ENCODE results near the gene MRPL53.
A peak's percentile ranks its signal among the peaks of the same experiment; 100 is the strongest.
"Not testable (repeated sequence)": the region's sequence is repeated elsewhere in the genome, so short reads cannot be mapped to it uniquely, and the experiment has no call there.

MRPL53 gene

DNA sequence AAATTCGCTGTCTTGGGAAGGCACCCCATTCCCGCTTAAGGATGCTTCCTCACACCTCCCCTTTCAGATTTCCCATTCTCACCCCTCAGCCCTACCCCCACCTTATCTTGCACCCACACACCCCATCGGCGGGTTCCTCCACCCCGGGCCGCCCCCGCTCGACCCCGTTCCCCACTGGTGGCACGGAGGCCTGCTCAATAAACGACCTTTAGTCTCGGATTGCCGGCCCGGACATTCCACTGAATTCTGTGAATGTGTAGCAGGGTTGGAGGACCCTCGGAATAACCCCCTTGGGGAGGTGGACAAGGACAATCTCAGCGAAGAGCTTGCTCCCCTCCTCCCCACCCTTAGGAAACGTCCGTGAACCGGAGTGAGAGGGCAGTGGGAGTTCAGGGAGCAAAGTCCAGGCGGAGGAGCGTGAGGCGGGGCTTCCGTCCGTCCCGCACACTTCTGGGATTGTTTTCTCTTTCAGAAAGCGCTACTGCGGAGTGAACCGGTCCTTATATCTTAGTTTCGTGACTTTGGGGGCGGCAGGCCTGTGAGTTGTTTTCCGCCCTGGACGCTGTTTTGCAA lies 29.8 kb upstream of the MRPL53 start:
- DNase-seq (ENCODE audit: low spot score) = no peak

GRCh38 chr2:74501335-74502071 lies 29.0 kb upstream of the MRPL53 start:
- DNase-seq (ENCODE audit: low spot score) = no peak

DNA sequence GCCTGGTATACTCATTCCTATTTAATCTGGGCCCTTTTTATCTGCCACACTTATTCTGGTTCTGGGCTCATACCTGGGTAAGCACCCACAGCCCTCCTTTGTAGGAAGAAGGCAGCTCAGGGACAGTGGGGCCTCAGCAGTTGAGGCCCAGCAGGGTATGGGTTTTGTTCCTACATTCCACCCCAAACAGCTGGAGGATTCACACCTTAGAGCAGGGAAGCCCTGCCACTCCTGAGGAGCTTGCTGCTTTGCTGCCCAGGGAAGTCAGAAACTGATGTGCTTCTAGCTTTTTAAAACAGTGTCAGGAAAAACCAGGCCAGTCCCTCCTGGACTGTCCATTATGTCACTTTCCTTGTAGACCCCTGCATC lies 28.1 kb upstream of the MRPL53 start:
- no peak for DNase-seq (ENCODE audit: low spot score)

DNA sequence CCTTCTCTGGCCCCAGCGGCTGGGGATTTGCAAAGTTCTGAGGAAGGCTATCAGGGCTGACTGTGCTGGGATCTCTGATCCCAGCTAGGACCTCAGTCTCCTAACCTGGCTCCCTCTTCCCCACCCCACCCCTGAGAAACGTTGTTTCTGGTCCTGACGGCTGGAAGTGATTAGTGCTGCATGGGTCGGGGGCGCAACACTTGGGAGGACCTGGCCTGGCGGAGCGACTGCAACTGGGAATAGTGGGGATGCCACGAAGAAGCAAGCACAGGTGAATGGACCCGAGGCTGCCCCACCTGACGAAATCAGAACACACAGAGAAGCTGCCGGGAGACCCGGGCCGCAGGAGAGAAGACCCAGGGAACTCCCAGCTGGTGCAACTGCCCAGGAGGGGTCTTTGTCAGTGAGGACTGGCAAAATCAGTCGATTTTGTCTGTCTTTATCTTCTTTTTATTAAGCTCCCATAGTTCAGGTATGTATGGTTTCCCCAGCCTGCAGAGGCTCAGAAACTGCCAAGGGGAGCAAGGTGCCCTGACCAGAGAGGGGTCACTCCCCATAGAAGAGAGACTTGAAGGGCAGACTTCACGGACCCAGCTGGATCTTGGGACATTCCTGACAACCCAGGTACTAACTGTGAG lies 27.6 kb upstream of the MRPL53 start:
- no peak for DNase-seq (ENCODE audit: low spot score)

- no peak for DNase-seq (ENCODE audit: low spot score)
These were observed 26.9 kb upstream of the MRPL53 start, which contains the start of gene LBX2 for GRCh38 chr2:74499267-74499939. TSS of gene LBX2 (minus strand) at chr2:74499603. CDS start at chr2:74499537, 66 bp downstream.

- DNase-seq (ENCODE audit: low spot score) = no peak
These were observed 26.2 kb upstream of the MRPL53 start for GRCh38 chr2:74498500-74499266.

DNA sequence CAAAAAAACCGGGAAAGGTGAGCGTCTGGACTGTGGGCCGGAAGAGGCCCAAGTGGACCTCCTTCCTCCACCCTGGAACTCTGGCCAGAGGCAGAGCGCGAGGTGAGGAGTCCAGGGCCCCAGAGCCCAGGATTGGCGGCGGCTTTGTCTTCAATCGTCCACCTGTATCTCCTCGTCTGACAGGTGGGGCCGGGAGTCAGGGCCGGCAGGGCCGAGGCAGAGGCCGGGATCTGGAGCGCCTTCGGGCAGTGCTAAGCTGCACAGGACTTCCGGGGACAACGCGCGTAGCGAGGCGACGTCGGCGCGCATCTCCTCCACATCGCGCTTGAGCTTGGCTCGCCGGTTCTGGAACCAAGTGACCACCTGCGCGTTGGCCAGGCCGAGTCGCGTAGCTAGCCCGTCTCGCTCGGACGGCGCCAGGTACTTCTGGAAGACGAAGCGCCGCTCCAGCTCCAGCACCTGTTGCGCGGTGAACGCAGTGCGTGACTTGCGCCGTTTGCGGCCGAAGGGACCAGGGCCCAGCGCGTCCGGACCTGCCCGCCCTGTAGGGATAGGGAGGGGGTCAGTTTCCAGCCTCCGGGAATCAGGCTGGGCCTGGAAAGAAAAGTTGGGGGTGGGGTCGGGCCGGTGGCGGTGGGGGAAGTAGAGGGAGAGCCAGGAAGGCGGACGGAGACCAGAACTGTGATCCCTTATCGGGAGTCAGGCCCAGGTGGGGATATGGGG lies 25.5 kb upstream of the MRPL53 start:
- DNase-seq (ENCODE audit: low spot score) = no peak

DNA sequence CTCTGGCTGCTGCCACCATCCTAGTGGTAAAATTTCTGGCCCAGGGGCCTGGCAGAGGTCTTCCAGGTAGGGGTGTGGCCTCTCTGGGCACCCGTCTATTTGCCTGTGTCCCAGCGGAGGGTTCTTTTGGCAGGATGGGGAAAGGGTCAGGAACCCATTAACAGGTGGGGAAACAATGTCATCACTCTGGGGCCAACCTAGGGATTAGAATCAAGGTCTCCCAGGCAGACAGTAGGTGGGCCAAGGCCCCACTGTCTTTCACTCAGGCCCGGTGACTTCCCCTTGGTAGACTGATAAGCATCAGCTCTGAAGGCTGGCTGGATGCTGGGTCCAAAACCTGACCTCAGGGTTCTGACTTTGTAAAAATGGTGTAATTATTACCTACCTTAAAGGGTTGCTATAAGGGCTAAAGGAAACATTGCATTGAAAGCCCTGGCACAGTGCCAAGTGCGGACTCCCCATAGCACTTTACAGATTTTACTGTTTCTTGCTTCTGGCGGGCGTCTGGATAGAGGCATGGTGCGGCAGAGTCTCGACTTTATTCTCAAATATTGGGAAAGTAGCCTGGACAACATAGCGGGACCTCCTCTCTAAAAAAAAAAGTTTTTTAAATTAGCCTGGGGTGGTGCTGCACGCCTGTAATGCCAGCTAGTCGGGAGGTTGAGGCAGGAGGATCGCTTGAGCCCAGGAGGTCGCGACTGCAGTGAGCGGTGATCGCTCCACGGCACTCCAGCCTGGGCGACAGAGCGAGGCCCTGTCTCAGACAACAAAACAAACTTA lies 24.7 kb upstream of the MRPL53 start:
- DNase-seq (ENCODE audit: low spot score) = peak; percentile 20

- DNase-seq (ENCODE audit: low spot score) = no peak
These were observed 23.0 kb upstream of the MRPL53 start for GRCh38 chr2:74495440-74495839.

DNA sequence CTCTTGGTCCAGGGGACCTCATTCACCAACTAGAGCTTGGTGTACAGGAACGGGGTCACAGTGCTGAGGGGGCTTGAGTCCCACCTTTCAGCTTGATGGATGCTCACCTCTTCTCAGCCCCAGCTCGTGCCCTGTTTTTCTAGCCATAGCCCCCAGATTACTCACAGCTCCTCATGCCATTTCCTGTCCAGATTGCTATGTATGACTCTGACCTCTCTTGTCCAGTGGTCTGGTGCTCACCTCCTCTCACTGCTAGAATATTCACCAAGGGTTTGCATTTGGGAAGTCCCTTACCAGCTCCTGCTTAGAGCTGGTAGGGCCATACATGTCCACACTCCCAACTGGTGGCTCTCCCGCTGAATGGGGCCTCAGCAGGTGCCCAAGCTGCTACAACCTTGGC lies 21.1 kb upstream of the MRPL53 start:
- no peak for DNase-seq (ENCODE audit: low spot score)

- no peak for DNase-seq (ENCODE audit: low spot score)
These were observed 19.4 kb upstream of the MRPL53 start for GRCh38 chr2:74491648-74492544.

- DNase-seq (ENCODE audit: low spot score) = no peak
These were observed 17.4 kb upstream of the MRPL53 start for GRCh38 chr2:74489906-74490305.

- DNase-seq (ENCODE audit: low spot score) = no peak
These were observed 16.4 kb upstream of the MRPL53 start for GRCh38 chr2:74488643-74489481.

DNA sequence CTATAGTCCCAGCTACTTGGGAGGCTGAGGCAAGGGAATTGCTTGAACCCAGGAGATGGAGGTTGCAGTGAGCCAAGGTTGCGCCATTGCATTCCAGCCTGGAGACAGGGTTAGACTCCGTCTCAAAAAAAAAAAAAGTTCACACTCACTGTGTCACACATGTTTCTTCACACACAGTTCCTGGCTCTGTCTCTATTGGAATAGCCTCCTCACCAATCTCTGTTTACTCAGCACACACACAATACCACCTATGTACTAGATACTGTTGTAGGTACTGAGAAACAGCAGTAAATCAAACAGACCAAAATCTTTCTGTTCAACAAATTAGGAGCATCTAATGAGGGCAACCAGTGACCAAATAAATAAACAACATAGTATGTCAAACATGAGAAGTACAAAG lies 13.7 kb upstream of the MRPL53 start:
- DNase-seq (ENCODE audit: low spot score) = no peak

DNA sequence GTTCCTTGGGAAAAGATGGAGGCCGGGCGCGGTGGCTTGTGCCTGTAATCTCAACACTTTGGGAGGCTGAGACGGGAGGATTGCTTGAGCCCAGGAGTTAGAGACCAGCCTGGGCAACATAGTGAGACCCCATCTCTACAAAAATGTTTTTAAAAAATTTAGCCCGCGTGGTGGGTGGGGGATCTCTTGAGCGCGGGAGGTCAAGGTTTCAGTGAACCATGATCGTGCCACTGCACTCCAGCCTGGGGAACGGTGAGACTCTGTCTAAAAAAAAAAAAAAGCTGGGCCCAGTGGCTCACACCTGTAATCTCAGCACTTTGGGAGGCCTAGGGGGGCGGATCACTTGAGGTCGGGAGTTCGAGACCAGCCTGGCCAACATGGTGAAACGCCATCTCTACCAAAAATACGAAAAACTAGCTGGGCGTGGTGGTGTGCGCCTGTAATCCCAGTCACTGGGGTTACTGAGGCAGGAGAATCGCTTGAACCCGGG lies 11.2 kb upstream of the MRPL53 start:
- not testable (repeated sequence) for DNase-seq (ENCODE audit: low spot score)

- DNase-seq (ENCODE audit: low spot score) = peak; percentile 98
These were observed 10.6 kb upstream of the MRPL53 start, which contains the start of the genes CCDC142 and TTC31 for GRCh38 chr2:74482801-74483674. TSS of gene CCDC142 (minus strand) at chr2:74482998. CDS start at chr2:74482837, 161 bp downstream. TSS of gene TTC31 (plus strand) at chr2:74483081. CDS start at chr2:74483096, 15 bp downstream.
